IMR-90 (cell line): ENCODE measurements around the gene CTF1. TPM values are rescaled to one million over a fixed set of nuclear protein-coding genes. Genes with fewer than 3 reads are reported as not detected.

Experiments used
- ATAC-seq: fragments of 200-7000 bp; cut with Tn5 transposase; 2 replicates; pipeline ENCODE4 v1.9.1; 2020; ENCODE audit warnings: low read depth, mild to moderate bottlenecking, moderate library complexity
- BruUV-seq: library from RNA; stranded (reverse); fragments of 400-500 nt; replicated peaks from 2 replicates; lab custom pipeline; 2021; lab: Mats Ljungman, UMichigan
- CTCF ChIA-PET: fragments of 300-600 bp; formaldehyde crosslinking; extraction: SDS; loops from one replicate; lab custom pipeline; 2021; ENCODE audit warnings: antibody characterized with exemption; lab: Yijun Ruan, JAX
- POLR2A ChIA-PET: fragments of 300-600 bp; sonication (Branson Sonifier 250); formaldehyde crosslinking; loops from one replicate; lab custom pipeline; 2022; ENCODE audit warnings: antibody characterized with exemption; ENCODE audit not compliant: unreplicated experiment; lab: Charles Lee
- DNase-seq: peaks from one replicate; pipeline ENCODE4 v3.0.0; 2013
- H2AFZ ChIP-seq: replicated peaks from 2 replicates; pipeline ENCODE3; 2013; ENCODE audit warnings: low read length, mild to moderate bottlenecking; ENCODE audit not compliant: poor library complexity
- H2AK5ac ChIP-seq: 2 replicates; pipeline ENCODE4 v1.6.1; 2013; ENCODE audit warnings: low read depth, low read length, inconsistent platforms
- H2AK9ac ChIP-seq: replicated peaks from 2 replicates; pipeline ENCODE3; 2013; ENCODE audit warnings: mild to moderate bottlenecking, low read depth, low read length, moderate library complexity; ENCODE audit not compliant: poor library complexity
- H2BK120ac ChIP-seq: 2 replicates; pipeline ENCODE4 v1.6.1; 2013; ENCODE audit warnings: low read depth, low read length, inconsistent platforms
- H2BK15ac ChIP-seq: 3 replicates; pipeline ENCODE4 v1.6.1; 2013; ENCODE audit warnings: low read depth, low read length, inconsistent platforms
- H2BK20ac ChIP-seq: 2 replicates; pipeline ENCODE4 v1.6.1; 2013; ENCODE audit warnings: low read depth, mild to moderate bottlenecking, inconsistent platforms, low read length, moderate library complexity
- H2BK5ac ChIP-seq: 2 replicates; pipeline ENCODE4 v1.6.1; 2013; ENCODE audit warnings: mild to moderate bottlenecking, low read depth, low read length, inconsistent platforms; ENCODE audit not compliant: poor library complexity, severe bottlenecking
- H3K14ac ChIP-seq: replicated peaks from 2 replicates; pipeline ENCODE4 v1.6.1; 2013; ENCODE audit warnings: low read depth, low read length, inconsistent platforms
- H3K18ac ChIP-seq: 2 replicates; pipeline ENCODE4 v1.6.1; 2013; ENCODE audit warnings: low read depth, low read length, control low read depth
- H3K23ac ChIP-seq: 2 replicates; pipeline ENCODE4 v1.6.1; 2013; ENCODE audit warnings: low read depth, low read length, inconsistent platforms
- H3K27ac ChIP-seq: 2 replicates; pipeline ENCODE4 v1.5.1; 2013; ENCODE audit warnings: mild to moderate bottlenecking, control low read depth, low read length; ENCODE audit not compliant: insufficient read depth
- H3K27me3 ChIP-seq: 2 replicates; pipeline ENCODE4 v1.6.1; 2013; ENCODE audit warnings: low read length; ENCODE audit not compliant: control insufficient read depth, insufficient read depth
- H3K36me3 ChIP-seq: 2 replicates; pipeline ENCODE4 v1.6.1; 2013; ENCODE audit warnings: low read length, mixed read lengths; ENCODE audit not compliant: control insufficient read depth, insufficient read depth
- H3K4ac ChIP-seq: 2 replicates; pipeline ENCODE4 v1.6.1; 2013; ENCODE audit warnings: low read depth, low read length, inconsistent platforms
- H3K4me1 ChIP-seq: 2 replicates; pipeline ENCODE4 v1.6.1; 2013; ENCODE audit warnings: low read length, mixed read lengths; ENCODE audit not compliant: control insufficient read depth, insufficient read depth
- H3K4me2 ChIP-seq: 2 replicates; pipeline ENCODE4 v1.6.1; 2013; ENCODE audit warnings: low read depth, mild to moderate bottlenecking, control low read depth, low read length, moderate library complexity
- H3K4me3 ChIP-seq: 2 replicates; pipeline ENCODE4 v1.5.1; 2013; ENCODE audit warnings: low read depth, mild to moderate bottlenecking, control low read depth, low read length, moderate library complexity; ENCODE audit not compliant: insufficient read depth
- H3K56ac ChIP-seq: 2 replicates; pipeline ENCODE4 v1.6.1; 2013; ENCODE audit warnings: low read length, inconsistent platforms; ENCODE audit not compliant: insufficient read depth; ENCODE audit errors: extremely low read depth
- H3K79me1 ChIP-seq, 2 experiments: 2 replicates each; pipeline ENCODE4 v1.6.1; 2013; ENCODE audit warnings: low read length in 2 of 2, inconsistent platforms in 1 of 2, low read depth in 1 of 2
- H3K9ac ChIP-seq: 2 replicates; pipeline ENCODE4 v1.6.1; 2013; ENCODE audit warnings: low read depth, low read length, control low read depth
- H3K9me1 ChIP-seq: 2 replicates; pipeline ENCODE4 v1.6.1; 2013; ENCODE audit warnings: low read length, inconsistent platforms; ENCODE audit not compliant: insufficient read depth
- H3K9me3 ChIP-seq: 2 replicates; pipeline ENCODE4 v1.6.1; 2013; ENCODE audit warnings: low read length; ENCODE audit not compliant: control insufficient read depth, insufficient read depth
- H4K20me1 ChIP-seq: 2 replicates; pipeline ENCODE4 v1.6.1; 2013; ENCODE audit warnings: low read length, inconsistent platforms; ENCODE audit not compliant: insufficient read depth
- H4K5ac ChIP-seq: 2 replicates; pipeline ENCODE4 v1.6.1; 2013; ENCODE audit warnings: mild to moderate bottlenecking, low read depth, low read length, control low read depth
- H4K8ac ChIP-seq, 2 experiments: 2 replicates each; pipeline ENCODE4 v1.6.1; 2013; ENCODE audit warnings: low read depth in 2 of 2, low read length in 2 of 2, control low read depth in 1 of 2, inconsistent platforms in 1 of 2
- H4K91ac ChIP-seq: 2 replicates; pipeline ENCODE4 v1.6.1; 2013; ENCODE audit warnings: low read depth, low read length, inconsistent platforms; ENCODE audit not compliant: insufficient read depth
- BHLHE40 ChIP-seq: fragments of 150-350 bp; IDR thresholded peaks from 2 replicates; pipeline ENCODE4 v1.6.1; 2016; ENCODE audit warnings: mild to moderate bottlenecking, low read depth, low read length
- MXI1 ChIP-seq: IDR thresholded peaks from 2 replicates; pipeline ENCODE4 v1.6.1; 2012; ENCODE audit warnings: low read depth, mild to moderate bottlenecking, low read length, moderate library complexity, borderline replicate concordance
- RAD21 ChIP-seq: IDR thresholded peaks from 2 replicates; pipeline ENCODE4 v1.6.1; 2012; ENCODE audit warnings: low read length, improper control_type of control experiment
- WGBS, 2 experiments: methylation state at CpG; one replicate each; pipeline versions ENCODE4 v1.1.5 to v1.1.7; 2013; ENCODE audit warnings: missing lambda C conversion rate in 2 of 2; ENCODE audit not compliant: insufficient read length in 1 of 2; ENCODE audit errors: extremely low coverage in 2 of 2; 5-methylcytosine and 5-hydroxymethylcytosine counted together
- dilution Hi-C: fragments of 300-500 bp; cut with HindIII; formaldehyde crosslinking; loops from one replicate; pipeline ENCODE4 v1.14.3; 2018; ENCODE audit warnings: low sequenced_read_pairs; ENCODE audit not compliant: unreplicated experiment
- in situ Hi-C: fragments of 300-500 bp; cut with MboI; formaldehyde crosslinking; loops from 3 replicates; pipeline ENCODE4 v1.14.3; 2019; ENCODE audit warnings: low sequenced_read_pairs, inconsistent platforms, mixed read lengths
- intact Hi-C: fragments of 100-400 bp; cut with micrococcal nuclease; formaldehyde crosslinking; loops from 2 replicates; pipeline ENCODE4 v1.10.0; 2022
- polyA plus RNA-seq, 3 experiments: library from polyadenylated mRNA; depleted of rRNA; stranded (reverse); fragments of >200 nt; gene quantifications; 2 replicates each; pipeline ENCODE4 v1.2.3, GENCODE V29; 2012; ENCODE audit warnings: low replicate concordance in 1 of 3
- total RNA-seq: library from RNA; depleted of rRNA; stranded (reverse); fragments of >200 nt; gene quantifications from 2 replicates; pipeline ENCODE4 v1.2.3, GENCODE V29; 2012
- TF ChIP-seq, protein P1 (sequence below): conservative IDR thresholded peaks from 2 replicates; pipeline ENCODE4 v1.5.1; 2012; ENCODE audit warnings: mild to moderate bottlenecking, low read depth, low read length, improper control_type of control experiment
- TF ChIP-seq, protein P2 (sequence below): fragments of 150-350 bp; IDR thresholded peaks from 2 replicates; pipeline ENCODE4 v1.6.1; 2017; ENCODE audit warnings: mild to moderate bottlenecking, antibody characterized with exemption, low read length, low read depth
- TF ChIP-seq, protein P3 (sequence below): fragments of 150-350 bp; IDR thresholded peaks from 2 replicates; pipeline ENCODE4 v1.6.1; 2016; ENCODE audit warnings: low read depth, mild to moderate bottlenecking, low read length, moderate library complexity, borderline replicate concordance

The CTF1 gene
- total and polyA plus RNA-seq, 2 of the 4 experiments (the other 2 are of a cell fraction) = 0.18 to 12.9 TPM

DNA sequence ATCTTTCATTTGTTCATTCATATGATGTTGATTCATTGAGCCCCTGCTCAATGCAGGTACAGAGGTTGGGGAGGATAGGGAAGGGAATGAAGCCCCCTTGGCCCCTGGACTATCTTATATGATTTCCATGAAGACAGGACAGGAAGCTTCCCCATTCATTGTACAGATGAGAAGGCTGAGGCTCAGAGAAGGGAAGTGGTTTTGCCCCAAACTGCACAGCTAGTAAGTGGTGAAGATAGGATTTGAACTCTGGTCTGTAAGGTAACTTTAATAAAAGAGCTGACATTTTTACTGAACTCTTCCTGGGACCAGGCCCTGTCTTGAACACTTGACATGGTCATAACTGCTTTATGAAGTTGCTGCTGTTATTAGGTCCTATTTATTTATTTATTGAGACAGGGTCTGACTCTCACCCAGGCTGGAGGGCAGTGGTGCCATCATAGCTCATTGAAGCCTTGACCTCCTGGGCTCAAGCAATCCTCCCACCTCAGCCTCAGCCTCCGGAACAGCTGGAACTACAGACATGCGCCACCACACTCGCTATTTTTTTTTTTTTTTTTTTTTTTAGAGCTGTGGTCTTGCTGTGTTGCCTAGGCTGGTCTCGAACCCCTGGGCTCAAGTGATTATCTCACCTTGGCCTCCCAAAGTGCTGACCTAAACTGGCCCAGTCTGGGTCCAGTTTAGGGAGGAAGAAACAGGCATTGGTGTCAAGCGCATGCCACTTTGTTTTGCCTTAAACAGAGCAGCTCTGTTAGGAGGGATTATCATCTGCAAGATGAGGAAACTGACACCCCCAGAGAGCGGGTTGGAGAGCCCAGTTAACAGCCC lies 5.0 kb downstream of the CTF1 start:
- no TSS peak for BruUV-seq
- Histone ChIP-seq H3K36me3 (no peaks in the 10 kb centered on the region), H3K4ac (peak overlapping the region; percentile 19; the same call in 1 of the 2 replicates), H4K8ac (peak overlapping the region; percentile 64 to 84), H2AFZ (peak overlapping the region; percentile 87), H3K18ac (no peak overlapping the region), H3K4me3 (peak overlapping the region; percentile 19), H4K91ac (no peak overlapping the region), H3K27ac (peak overlapping the region; percentile 23; the same call in 1 of the 2 replicates), H2BK15ac (no peak overlapping the region), H4K5ac (no peak overlapping the region), H3K4me1 (peaks cover 4% of the 10 kb centered on the region; the same call in 1 of the 2 replicates), H3K14ac (peak overlapping the region; percentile 31; the same call in 1 of the 2 replicates), H3K23ac (peak overlapping the region; percentile 40; the same call in 1 of the 2 replicates), H2BK20ac (no peak overlapping the region), H2BK5ac (no peak overlapping the region), H3K79me1 (peaks cover 3 to 24% of the 10 kb centered on the region in 2 experiments; a peak in 2 of 4 replicates), H2AK5ac (peak overlapping the region; percentile 50), H4K20me1 (0 out of 2 replicates have a peak, but pooled peaks cover 5% of the 10 kb centered on the region), H2BK120ac (no peak overlapping the region), H2AK9ac (peak overlapping the region; percentile 0), H3K4me2 (peak overlapping the region; percentile 57), H3K9ac (peak overlapping the region; percentile 47), H3K27me3 (no peaks in the 10 kb centered on the region), H3K9me3 (no peaks in the 10 kb centered on the region), H3K56ac (no peak overlapping the region), H3K9me1 (peaks cover 12% of the 10 kb centered on the region)
- in situ Hi-C loops (no loop called here), intact Hi-C loops (loop anchor here (1.0 kb wide), 1 partner anchor 57 kb away; no protein-coding TSS in a partner anchor), dilution Hi-C loops (no loop called here)
- CTCF ChIA-PET = interaction anchor here (0.6 to 1.5 kb wide), 7 partner anchors 9 to 56 kb away, joined by 3 to 11 read pairs (median 5); no protein-coding TSS in a partner anchor
- DNase-seq (no peak), ATAC-seq (no peak)
- POLR2A ChIA-PET = interaction anchor here (0.5 to 1.2 kb wide), 4 partner anchors 23 to 125 kb away, joined by 3 to 5 read pairs (median 4); no protein-coding TSS in a partner anchor
- WGBS, 2 experiments = 0% methylated on average over 1 of the region's 6 CpGs; no CpG with 5 or more reads in 1 of the 2 experiments
- TF ChIP-seq, protein P1, sequence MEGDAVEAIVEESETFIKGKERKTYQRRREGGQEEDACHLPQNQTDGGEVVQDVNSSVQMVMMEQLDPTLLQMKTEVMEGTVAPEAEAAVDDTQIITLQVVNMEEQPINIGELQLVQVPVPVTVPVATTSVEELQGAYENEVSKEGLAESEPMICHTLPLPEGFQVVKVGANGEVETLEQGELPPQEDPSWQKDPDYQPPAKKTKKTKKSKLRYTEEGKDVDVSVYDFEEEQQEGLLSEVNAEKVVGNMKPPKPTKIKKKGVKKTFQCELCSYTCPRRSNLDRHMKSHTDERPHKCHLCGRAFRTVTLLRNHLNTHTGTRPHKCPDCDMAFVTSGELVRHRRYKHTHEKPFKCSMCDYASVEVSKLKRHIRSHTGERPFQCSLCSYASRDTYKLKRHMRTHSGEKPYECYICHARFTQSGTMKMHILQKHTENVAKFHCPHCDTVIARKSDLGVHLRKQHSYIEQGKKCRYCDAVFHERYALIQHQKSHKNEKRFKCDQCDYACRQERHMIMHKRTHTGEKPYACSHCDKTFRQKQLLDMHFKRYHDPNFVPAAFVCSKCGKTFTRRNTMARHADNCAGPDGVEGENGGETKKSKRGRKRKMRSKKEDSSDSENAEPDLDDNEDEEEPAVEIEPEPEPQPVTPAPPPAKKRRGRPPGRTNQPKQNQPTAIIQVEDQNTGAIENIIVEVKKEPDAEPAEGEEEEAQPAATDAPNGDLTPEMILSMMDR = no peak
- TF ChIP-seq BHLHE40 = no peak
- TF ChIP-seq, protein P2, sequence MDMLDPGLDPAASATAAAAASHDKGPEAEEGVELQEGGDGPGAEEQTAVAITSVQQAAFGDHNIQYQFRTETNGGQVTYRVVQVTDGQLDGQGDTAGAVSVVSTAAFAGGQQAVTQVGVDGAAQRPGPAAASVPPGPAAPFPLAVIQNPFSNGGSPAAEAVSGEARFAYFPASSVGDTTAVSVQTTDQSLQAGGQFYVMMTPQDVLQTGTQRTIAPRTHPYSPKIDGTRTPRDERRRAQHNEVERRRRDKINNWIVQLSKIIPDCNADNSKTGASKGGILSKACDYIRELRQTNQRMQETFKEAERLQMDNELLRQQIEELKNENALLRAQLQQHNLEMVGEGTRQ = no peak
- TF ChIP-seq MXI1 = no peak
- TF ChIP-seq, protein P3, sequence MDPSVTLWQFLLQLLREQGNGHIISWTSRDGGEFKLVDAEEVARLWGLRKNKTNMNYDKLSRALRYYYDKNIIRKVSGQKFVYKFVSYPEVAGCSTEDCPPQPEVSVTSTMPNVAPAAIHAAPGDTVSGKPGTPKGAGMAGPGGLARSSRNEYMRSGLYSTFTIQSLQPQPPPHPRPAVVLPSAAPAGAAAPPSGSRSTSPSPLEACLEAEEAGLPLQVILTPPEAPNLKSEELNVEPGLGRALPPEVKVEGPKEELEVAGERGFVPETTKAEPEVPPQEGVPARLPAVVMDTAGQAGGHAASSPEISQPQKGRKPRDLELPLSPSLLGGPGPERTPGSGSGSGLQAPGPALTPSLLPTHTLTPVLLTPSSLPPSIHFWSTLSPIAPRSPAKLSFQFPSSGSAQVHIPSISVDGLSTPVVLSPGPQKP = no peak
- TF ChIP-seq RAD21 = no peak
